Adrenal gland (tissue), 5 donors: ENCODE results near the gene DHX58.

ENCODE experiments used
- CTCF ChIP-seq, 6 experiments: fragments of 450-650 bp in 4 of 6; fragments of 200-600 bp in 2 of 6; sonication (generic) in 1 of 6; IDR thresholded peaks; 1 replicate in 5 of 6; 2 replicates in 1 of 6; pipeline versions ENCODE4 v1.5.1 to v1.8.0; 2016 to 2021; ENCODE audit warnings: antibody characterized with exemption in 6 of 6, mild to moderate bottlenecking in 2 of 6, moderate library complexity in 1 of 6
- POLR2A ChIP-seq, 2 donors: fragments of 450-650 bp; IDR thresholded peaks; one replicate each; pipeline ENCODE4 v1.6.1; 2017; ENCODE audit warnings: antibody characterized with exemption in 2 of 2, mild to moderate bottlenecking in 2 of 2, moderate library complexity in 1 of 2
- donor health status: DM: no; HTN: no; CAD: no.

- TF ChIP-seq CTCF (IDR thresholded peaks at IDR 0.05) (no peak), POLR2A (IDR thresholded peaks at IDR 0.05) (no peak)
Observed at GRCh38 chr17:42061646-42062487, 50.6 kb downstream of the DHX58 start.
